NCI-H2171 treated with DMSO at 0.1 percent for 48 hours (cell line): ENCODE measurements around the gene NIPAL4.
"Not testable (repeated sequence)": the region's sequence is repeated elsewhere in the genome, so short reads cannot be mapped to it uniquely, and the experiment has no call there.

Source experiments
- DNase-seq: peaks from one replicate; lab custom pipeline; 2025; lab: John Stamatoyannopoulos, UW

The NIPAL4 gene

DNA sequence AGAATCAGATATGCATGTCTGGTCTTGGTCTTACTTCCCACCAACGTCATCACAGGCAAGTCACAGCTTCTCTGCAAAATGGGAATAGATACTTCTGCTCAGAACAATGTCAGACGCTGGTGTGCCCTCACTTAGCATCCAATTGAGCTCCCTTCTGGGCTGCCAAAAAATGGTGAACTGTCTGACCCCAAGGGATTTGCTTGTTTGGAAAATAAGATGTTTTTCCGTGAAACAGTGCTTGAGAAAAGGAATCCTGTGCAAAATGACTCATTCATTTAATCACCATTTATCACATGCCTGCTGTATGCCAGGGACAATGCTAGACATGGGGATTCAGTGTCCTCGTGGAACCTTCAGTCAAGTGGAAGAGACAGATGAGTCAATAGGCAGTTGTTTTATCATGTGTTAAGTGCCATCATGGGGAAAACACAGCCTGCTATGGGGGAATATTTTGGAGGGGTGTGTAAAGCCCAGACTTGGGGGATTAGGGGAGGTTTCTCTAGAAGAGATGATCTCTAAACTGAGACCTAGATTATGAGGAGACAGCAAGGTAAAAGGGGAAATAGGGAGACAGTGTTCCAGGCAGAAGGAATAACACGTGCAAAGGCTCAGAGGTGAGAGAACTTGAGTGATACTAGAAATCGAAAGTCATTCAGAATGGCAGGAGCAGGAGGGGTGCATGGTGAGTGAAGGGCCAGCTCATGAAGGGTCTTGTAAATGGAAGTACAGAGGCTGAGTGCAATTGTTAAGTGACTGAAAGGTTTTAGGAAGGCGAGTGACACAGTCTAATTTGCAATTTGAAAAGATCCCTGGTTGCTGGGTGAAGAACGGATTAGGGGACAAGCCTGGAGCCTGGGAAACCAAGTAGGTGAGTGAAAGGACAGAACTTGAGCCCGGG is 3.9 kb downstream of the NIPAL4 start:
- no peak for DNase-seq

DNA sequence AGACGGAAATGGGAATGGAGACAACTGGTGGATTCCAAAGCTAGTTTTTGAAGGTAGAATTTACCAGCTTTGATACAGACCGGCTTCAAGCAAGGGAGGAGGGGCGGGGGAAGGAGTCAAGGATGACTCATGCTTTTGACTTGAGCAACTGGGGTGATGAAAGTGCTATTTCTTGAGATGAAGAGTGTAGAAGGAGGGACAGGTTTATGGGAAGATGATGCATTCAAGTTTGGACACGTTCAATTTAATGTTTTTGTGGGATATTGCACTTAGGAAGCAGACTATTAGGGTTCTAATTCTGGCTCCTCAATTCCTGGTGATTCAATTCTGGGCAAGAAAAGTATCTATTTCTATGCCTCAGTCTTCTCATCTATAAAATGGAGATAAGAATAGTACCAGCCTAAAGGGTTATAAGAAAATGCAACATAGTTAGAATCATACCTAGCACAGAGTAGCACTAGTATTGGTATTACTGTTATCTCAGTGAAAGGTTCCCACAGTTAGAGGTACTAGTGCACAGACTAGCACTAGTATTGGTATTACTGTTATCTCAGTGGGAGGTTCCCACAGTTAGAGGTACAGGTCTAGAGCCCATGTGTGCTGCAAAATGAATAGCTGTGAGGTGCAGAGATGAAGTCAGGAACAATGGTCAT is 4.6 kb downstream of the NIPAL4 start:
- DNase-seq = no peak

DNA sequence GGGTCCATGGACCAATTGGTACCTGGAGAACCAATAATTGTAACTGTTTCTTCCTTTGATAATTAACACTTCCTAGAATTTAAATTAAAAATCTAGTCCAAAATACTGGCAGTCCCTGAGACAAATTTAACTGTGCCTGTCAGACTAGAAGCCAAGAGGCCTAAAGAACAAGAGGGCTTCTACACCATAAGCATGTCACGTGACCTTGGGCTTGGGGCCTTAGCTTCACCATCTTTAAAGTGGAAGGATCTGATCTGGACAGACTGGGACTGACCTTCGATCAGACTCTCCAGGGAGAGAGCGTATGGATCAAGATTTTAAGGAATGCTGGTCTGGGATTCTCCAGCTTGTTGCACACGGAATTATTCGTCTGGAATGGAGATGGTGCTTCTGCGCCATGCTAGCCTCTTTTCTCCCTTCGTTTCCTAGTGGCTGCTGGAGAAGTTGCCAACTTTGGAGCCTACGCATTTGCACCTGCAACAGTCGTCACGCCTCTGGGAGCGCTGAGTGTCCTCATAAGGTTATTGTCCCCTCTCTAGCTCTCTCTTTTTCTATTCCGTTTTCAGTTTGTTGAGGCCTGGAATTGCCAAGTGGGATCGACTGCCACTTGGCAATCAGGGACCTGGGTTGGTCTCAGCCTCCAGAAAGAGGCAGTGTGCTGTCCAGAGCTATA is 8.4 kb downstream of the NIPAL4 start:
- no peak for DNase-seq

DNA sequence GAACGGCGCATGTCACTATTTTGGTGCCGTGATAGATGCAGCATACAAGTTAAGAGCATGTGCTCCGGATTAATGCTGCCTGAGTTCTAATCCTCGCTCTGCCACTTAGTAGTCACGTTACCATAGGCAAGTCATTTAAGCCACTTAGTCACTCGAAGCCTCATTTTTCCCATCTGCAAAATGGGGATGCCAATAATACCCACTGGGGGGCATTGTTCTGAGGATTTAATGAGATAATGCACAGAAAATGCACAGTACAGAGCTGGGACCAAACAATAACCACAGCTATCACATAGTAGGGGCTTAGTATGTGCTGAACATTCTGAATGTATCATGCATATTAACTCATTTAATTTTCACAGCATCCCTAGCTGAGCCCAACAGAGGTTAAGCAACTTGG is 9.1 kb downstream of the NIPAL4 start:
- no peak for DNase-seq

DNA sequence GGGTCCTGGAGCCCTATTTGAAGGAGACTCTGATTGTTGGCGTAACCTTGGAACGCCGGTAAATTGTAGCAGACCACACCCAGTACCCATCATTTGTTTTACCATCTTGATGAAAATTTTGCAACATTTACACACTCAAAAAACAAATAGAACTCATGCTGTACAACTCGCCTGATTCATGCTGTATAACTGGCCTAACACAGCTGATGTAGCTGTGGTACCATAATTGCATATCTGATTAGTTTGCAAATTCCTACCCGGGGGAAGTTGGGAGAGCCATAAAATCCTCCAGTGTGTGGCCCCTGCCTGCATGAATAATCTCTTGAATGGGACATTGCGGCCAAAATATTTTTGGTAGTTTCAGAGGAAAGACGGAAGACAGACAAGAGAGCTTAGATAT is 9.7 kb downstream of the NIPAL4 start:
- DNase-seq = no peak

DNA sequence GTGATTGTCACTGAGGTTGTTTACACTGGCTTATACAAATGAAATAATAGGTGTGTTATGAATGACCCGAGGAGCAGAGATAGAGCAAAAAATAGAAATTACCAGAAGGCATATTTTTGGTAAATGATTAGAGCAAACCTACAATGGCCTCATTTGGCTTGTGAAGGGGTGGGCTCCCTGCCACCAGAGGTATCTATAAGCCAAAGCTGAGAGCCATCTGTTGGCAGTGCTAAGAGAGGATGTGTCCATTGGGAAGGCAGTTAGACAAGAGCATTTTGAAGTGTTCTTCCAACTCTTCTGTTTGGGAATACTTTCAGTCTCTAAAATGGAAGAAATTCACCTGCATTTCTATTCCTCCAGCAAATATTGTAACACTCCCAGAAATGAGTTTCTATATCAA is 10.6 kb downstream of the NIPAL4 start:
- DNase-seq = no peak

DNA sequence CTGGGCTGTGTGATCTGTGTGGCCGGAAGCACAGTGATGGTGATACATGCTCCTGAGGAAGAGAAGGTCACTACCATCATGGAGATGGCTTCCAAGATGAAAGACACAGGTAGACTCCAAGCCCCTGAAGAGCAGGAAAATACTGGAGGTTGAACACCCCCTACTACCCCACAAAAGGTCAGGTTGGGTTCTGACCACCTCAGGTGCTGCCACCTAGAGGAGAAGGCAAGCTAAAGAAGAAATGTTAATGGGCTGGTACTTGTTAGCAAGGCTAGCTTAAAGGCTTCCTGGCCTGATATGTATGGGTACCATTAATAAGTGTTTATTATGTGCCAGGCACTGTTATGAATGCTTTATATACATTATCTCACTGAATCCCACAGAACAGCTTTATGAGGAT is 11.7 kb downstream of the NIPAL4 start:
- DNase-seq = no peak

DNA sequence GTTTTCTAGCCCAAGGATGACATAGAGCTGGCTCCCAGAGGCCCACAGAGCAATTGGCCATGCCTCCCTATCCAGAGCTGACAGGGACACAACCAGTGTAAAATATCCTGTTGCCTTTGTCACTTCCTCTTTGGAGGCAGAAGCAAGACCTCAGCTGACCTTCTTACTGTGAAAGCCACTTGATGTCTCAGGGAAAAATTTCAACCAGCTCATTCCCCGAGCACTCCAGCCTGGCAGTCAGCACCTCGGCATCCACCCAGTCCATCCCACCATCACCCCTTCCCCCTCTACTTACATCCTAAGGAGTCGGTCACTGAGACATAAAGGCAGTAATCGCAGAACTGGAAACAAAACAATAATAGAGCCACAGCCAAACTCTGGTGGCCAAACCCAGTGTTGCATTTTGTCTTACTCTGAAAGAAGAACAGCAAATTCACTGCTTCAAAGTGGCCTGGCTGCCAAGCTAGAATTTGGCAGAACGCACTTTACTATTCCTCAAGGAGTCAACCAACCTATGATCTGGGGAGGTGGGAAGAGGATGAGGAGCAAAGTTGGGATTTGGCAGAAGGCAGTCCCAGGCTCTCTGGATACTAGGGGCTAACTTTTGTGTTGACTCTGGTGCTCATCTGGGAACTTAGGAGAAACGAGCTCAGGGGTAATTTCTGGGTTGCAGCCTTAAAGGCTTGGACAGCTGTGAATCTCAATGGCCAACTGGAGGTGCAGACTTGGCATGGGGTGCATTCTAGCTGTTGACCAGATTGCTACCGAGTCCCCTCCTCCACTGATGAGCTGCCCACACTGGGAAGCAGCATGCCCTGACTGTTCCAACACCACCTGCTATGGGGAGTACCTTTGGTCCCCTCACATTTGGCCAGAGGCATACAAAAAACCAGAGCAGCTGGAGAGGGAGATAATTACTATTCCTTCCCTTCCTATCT is 13.6 kb downstream of the NIPAL4 start:
- no peak for DNase-seq

DNA sequence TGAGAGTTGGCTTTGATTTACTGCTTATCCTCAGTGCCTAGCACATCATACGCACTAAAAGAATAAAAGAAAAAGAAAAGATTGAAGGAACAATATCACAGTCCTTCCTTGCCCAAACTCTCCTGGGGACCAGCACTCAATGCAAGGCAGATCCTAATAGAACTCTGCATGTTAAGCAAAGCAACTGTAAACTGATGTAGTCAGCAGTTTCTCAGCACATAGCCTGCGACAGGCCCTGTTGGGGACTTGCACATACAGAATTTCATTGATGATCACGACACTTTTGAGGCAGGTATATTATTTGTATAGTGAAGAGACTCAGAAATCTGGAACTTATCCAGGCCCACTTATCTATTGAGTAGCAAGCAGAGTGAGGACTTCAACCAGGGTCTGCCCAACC is 15.4 kb downstream of the NIPAL4 start:
- no peak for DNase-seq

DNA sequence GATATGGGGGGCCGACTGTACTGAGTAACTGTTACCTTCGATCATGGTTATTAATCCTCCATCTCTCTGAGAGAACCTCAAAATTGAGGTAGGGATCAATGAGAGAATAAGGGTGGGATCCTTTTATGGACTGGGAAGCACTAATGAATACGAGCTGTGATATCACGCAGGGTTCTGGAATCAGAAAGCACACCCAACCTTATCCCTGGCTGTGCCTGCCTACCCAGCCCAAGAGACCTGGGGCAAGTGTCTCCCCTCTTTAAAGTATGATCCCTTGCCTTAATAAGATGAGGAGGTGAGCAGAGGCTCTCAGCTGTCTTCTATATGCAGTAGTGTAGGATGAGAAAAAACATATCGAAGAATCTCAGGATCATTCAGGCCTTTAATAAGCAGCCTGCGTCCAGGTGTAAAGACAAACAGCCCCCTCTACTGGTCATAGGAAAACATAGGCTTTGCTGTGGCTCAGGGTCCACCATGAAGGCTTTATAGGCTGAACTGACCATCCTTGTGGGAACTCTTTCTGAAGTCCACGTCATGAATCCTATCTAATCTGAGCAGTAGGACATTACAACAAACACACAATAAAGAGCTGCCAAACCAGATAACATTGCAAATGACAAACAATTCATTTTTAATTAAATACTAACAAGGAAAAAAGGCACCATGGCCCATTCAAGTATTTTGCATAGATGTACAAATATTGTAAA is 16.8 kb downstream of the NIPAL4 start:
- peak; percentile 9 for DNase-seq

DNA sequence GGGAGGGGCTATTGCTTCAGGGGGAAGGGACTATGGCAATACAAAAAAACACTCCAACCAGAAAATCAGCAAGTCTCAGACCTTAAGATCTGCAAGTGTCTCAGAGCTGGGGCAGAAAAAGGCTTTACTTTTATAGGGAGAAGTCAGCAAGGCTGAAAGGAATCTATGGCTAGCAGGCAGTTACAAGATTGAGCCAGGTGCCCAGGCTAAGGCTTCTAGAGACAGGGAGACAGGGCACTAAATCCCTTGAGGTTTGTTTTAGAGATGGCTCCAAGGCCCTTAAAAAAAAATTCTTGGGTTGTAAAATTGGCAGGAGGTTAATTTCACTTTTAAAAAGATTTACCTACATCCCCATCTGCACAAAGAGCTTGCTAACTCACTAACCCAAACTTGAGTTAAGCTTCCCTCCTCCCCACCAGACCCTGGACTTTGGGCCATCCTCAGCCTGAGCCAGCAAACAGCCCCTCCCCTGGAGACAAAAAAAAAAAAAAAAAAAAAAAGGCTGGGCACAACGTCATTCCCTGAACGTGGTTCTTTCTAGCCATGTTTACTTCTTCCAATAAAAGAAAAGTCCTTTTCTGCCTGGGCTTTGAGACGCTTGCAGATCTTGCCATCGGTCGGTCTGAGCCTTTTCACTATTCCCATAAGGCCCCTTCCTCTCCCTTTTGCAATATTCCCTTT is 17.9 kb downstream of the NIPAL4 start:
- no peak for DNase-seq

DNA sequence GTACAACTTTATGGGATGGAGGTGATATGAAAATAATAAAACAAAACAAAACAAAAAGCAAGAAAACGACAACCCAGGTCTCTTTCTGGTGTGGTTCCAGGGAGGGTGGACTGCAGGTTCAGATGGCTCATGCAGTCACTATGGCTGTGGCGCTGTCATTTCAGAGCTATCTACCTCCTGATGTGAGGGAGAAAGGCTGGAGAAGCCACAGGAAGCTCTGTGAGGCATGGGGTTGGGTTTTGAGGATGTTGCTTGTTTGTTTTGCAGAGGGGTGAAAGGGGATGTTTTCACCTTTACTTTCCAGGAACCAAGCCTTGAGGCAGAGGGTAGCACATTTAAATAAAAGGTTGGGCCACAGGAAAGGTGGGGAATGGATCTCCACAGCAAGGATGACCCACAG is 18.7 kb downstream of the NIPAL4 start:
- no peak for DNase-seq

DNA sequence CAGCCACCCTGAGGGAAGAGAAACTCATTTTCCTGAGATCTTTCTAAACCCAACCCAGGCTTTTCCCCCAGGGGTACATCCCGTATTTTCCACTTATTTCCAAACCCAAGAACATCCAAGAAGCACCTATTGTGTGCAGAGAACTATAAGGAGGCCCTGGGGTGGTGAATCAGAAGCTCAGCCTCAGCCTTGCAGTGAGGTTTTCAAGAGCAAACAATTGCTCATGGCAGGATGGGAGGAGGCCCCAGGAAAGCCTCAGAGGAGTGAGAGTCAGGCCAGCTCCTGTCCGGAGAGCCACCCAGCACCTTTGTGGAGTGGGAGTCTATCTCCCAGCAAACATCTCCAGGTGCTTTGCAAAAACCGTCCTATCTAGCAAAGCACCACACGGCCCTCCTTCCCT is 19.2 kb downstream of the NIPAL4 start:
- DNase-seq = no peak

DNA sequence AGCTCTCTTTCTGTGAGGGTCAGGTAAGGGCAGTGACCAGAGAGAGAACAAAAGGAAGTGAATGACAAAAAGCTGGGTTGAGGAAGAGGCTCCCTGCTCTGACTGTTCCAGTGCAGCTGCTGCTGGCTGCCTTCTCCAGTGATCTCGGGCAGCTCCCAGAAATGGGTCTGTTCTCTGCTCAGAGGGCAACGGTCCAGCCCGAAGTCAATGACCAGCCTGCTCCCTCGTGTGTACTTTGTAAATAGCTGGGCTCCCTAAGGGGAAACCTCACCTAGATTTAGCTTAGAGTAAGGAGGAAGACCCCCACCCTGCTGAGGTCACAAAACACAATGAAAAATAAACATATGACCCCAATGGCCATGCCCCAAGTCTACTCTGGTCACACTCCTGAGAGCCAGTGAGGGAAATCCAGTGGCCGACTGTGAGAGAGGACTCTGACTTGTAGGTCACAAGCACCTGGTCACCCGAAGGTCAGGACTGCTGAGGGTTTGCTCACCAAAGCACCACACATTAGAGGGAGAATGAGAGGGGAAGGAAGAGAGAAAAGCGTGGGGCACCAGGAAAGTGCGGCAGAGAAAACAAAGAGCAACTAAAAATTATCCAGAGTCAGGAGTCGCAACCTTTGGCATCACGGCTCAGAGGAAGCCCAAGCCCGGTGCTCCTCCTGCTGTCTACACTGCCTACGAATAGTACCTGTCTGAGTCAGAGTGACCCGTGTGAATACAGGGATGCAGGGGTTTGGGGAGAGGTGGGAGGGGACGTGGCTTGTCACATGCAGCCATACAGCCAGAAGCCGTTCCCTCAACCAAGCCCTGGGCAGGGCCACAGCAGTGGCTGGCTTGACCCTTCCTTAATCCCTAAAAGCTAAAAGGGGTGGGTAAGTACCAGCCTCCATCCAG is 19.8 kb downstream of the NIPAL4 start:
- DNase-seq = no peak

DNA sequence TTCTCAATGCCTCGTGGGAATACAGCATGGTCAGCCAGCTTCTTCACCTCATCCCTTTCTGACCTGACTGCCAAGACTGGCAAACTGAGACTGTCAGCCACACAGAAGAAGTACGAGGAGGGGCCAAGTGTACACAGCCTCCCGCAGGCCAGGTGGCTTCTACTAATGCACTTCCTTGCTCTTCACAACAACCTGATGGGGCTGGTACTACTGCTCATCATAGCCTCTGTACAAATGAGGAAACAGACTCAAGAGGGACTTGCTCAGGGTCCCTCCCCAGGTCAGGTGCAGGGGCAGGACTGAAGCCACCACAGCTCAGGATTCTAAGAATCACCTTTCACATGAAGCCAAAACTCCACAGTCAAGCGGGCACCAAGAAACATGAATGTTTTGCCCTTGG is 21.3 kb downstream of the NIPAL4 start:
- DNase-seq = no peak

DNA sequence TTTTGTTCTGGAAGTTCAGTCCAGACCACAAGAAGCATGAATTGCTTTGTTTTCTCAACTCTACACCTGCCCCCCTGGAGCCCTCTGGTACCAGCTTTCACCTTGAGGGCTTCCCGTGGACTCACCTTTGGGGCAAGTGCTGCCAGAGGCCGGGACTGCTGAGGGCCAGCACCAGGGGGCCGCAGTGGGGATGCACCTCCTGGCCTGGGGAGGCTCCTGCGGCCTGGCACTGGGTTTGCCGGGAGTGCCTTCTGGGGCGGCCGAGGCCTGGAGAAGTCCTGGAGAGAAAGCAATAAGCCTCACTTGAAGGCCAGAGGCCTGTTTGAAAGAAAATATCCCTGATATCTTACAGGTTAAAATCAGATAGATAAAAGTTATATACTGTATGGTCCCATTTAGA is 21.7 kb downstream of the NIPAL4 start:
- DNase-seq = no peak

DNA sequence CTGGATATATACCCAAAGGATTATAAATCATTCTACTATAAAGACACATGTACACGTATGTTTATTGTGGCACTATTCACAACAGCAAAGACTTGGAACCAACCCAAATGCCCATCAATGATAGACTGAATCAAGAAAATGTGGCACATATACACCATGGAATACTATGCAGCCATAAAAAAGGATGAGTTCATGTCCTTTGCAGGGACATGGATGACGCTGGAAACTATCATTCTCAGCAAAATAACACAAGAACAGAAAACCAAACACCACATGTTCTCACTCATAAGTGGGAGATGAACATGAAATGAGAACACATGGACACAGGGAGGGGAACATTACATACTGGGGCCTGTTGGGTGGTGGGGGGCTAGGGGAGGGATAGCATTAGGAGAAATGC is 22.7 kb downstream of the NIPAL4 start:
- DNase-seq = not testable (repeated sequence)

DNA sequence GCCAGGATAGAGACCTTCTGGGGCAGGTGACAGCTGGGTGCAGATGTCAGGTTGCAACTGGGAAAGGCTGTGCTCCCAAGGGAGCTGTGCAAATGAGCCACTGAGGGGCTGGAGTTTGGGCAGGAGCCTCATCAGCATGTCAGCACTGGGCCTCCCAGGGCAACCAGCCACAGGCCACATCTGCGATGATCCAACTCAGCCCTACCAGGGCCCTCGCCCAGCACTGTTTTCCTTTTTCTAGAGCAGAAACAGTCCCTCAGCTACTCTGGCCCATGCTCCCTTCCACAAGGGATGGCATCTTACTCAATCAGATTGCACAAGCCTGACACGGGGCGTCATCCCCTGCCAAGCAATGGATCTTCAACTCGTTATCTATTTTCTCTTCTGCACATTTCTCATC is 24.8 kb downstream of the NIPAL4 start:
- peak; percentile 76 for DNase-seq

DNA sequence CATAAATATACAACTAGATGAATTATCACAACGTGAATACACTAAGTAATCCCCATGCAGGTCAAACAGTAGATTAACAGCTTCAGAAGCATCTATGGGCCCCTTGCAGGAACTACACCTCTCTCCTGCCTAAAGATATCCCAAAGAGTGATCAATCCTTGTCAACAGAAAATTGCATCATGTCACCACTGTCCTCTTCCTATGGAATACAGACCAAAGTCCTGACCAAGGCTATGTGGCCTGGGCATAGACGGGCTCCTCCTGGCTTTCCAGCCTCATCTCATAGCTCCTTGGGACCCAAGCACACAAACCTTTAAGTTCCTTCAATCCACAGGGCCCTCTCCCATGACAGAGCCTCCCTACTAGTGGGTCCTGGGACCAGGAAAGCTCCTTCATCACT is 25.3 kb downstream of the NIPAL4 start:
- DNase-seq = no peak

DNA sequence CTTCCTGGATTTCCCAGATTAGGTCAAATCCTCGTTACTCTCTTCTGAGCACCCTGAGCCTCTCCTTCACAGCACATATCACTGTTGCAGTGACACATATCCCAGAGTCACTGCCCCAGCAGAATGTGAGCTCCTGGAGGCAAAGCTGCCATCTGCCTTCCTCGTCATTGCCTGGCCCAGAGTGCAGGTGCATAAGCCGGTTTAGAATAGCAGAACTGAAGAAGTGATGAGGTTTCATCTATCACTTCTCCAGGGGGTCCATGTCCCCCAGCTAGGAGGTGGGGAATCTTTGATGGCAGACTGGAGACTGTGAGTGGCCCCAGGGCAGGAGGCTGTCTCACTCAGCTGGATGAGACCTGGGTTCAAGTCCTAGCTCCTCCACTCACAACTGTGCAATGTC is 25.8 kb downstream of the NIPAL4 start:
- DNase-seq = peak; percentile 18
